Transverse colon (tissue), 4 donors: ENCODE results near the gene CHCHD3. TPM values are rescaled to one million over a fixed set of nuclear protein-coding genes. Genes with fewer than 3 reads are reported as not detected.

Source experiments
- DNase-seq: peaks from one replicate; pipeline ENCODE4 v3.0.0-alpha.2; 2019
- H3K27ac ChIP-seq, 4 donors: fragments of 200-600 bp; sonication (generic); 2 replicates each; pipeline ENCODE4 v1.5.1; 2016 to 2018; ENCODE audit warnings: inconsistent platforms in 4 of 4
- H3K27me3 ChIP-seq: fragments of 200-600 bp; sonication (generic); 2 replicates; pipeline ENCODE4 v1.5.1; 2017; ENCODE audit warnings: inconsistent platforms
- H3K36me3 ChIP-seq, 4 donors: fragments of 200-600 bp; sonication (generic); 2 replicates each; pipeline ENCODE4 v1.5.1; 2017 to 2019; ENCODE audit warnings: inconsistent platforms in 4 of 4
- H3K4me1 ChIP-seq, 4 donors: fragments of 200-600 bp; sonication (generic); 2 replicates each; pipeline ENCODE4 v1.5.1; 2017 to 2020; ENCODE audit warnings: inconsistent platforms in 4 of 4
- H3K4me3 ChIP-seq, 4 donors: fragments of 200-600 bp; sonication (generic); 1 replicate in 1 of 4; 2 replicates in 3 of 4; pipeline versions ENCODE4 v1.5.1 to v1.6.1; 2017 to 2019; ENCODE audit warnings: inconsistent platforms in 4 of 4
- H3K9me3 ChIP-seq, 2 donors: fragments of 200-600 bp; sonication (generic); 2 replicates each; pipeline ENCODE4 v1.5.1; 2017 to 2019; ENCODE audit warnings: inconsistent platforms in 2 of 2
- CTCF ChIP-seq, 5 experiments: fragments of 200-600 bp in 3 of 5; fragments of 450-650 bp in 2 of 5; sonication (generic) in 3 of 5; IDR thresholded peaks; 1 replicate in 2 of 5; 2 replicates in 3 of 5; pipeline ENCODE4 v1.5.1; 2016 to 2017; ENCODE audit warnings: antibody characterized with exemption in 5 of 5, inconsistent platforms in 3 of 5, mild to moderate bottlenecking in 2 of 5, moderate library complexity in 1 of 5
- EP300 ChIP-seq: sonication (generic); formaldehyde crosslinking; IDR thresholded peaks from one replicate; pipeline ENCODE4 v1.6.1; 2017; ENCODE audit warnings: antibody characterized with exemption, low read depth
- POLR2A ChIP-seq: fragments of 450-650 bp; IDR thresholded peaks from one replicate; pipeline ENCODE4 v1.6.1; 2016; ENCODE audit warnings: antibody characterized with exemption, mild to moderate bottlenecking, moderate library complexity
- POLR2AphosphoS5 ChIP-seq, 3 donors: sonication (generic); formaldehyde crosslinking; IDR thresholded peaks; one replicate each; pipeline ENCODE4 v1.6.1; 2016; ENCODE audit warnings: antibody characterized with exemption in 3 of 3
- WGBS, 2 donors: methylation state at CpG; one replicate each; pipeline ENCODE4 v1.1.5; 2018; ENCODE audit warnings: low coverage in 1 of 2; 5-methylcytosine and 5-hydroxymethylcytosine counted together
- in situ Hi-C, 4 donors: fragments of 200-750 bp; cut with MboI; loops; one replicate each; pipeline versions ENCODE4 v1.15.0 to v1.15.1; 2017; ENCODE audit warnings: low sequenced_read_pairs in 3 of 4, low pct_ligation_motif_present in 1 of 4, low pct_unique_long_range_greater_than_20kb in 1 of 4
- intact Hi-C: fragments of 100-400 bp; cut with DNase I; formaldehyde crosslinking; loops from one replicate; pipeline ENCODE4 v1.15.1; 2023; ENCODE audit warnings: low total_unique reads
- total RNA-seq, 4 donors: library from RNA; depleted of rRNA; stranded (reverse); fragments of >200 nt; gene quantifications; one replicate each; pipeline ENCODE4 v1.1.0, GENCODE V29; 2016

Gene CHCHD3
- total RNA-seq, 4 donors from 2014 or later, result 49.4 to 78.1 (median 52.9) TPM

- Histone ChIP-seq H3K4me3 (no peak overlapping the region), H3K27ac (no peak overlapping the region), H3K4me1 (no peaks in the 10 kb centered on the region), H3K9me3 (peaks cover 0 to 2% of the 10 kb centered on the region in 2 donors), H3K27me3 (peaks cover 8% of the 10 kb centered on the region), H3K36me3 (no peaks in the 10 kb centered on the region)
- no peak for DNase-seq
- TF ChIP-seq EP300, result no peak
- no peak for TF ChIP-seq POLR2AphosphoS5 (IDR thresholded peaks at IDR 0.05)
- in situ Hi-C loops, result no loop called here
- intact Hi-C loops, result no loop called here
- WGBS, 2 donors, result 60 to 67% methylated on average over 1 to 7 of the region's 7 CpGs
These were observed 331.8 kb downstream of the CHCHD3 start for GRCh38 chr7:132750096-132750495.

GRCh38 chr7:132745510-132745909 lies 336.4 kb downstream of the CHCHD3 start:
- H3K9me3 ChIP-seq, result peaks cover 0 to 15% of the 10 kb centered on the region in 2 donors
- in situ Hi-C loops (no loop called here), intact Hi-C loops (no loop called here)
- peaks cover under 1% of the 10 kb centered on the region for H3K27me3 ChIP-seq
- no peak overlapping the region for H3K27ac ChIP-seq
- no peaks in the 10 kb centered on the region for H3K4me1 ChIP-seq
- TF ChIP-seq POLR2A, result no peak
- TF ChIP-seq EP300, result no peak
- no peak for TF ChIP-seq CTCF (IDR thresholded peaks at IDR 0.05)
- no peak for TF ChIP-seq POLR2AphosphoS5 (IDR thresholded peaks at IDR 0.05)
- H3K4me3 ChIP-seq, result no peak overlapping the region
- no peak for DNase-seq
- no peaks in the 10 kb centered on the region for H3K36me3 ChIP-seq

- DNase-seq, result no peak
- no peak for TF ChIP-seq POLR2AphosphoS5 (IDR thresholded peaks at IDR 0.05)
- no peak for TF ChIP-seq CTCF (IDR thresholded peaks at IDR 0.05)
- no peak for TF ChIP-seq EP300
- no peak for TF ChIP-seq POLR2A
- H3K9me3 ChIP-seq, result peaks cover 0 to 15% of the 10 kb centered on the region in 2 donors
- intact Hi-C loops, result no loop called here
- in situ Hi-C loops, result no loop called here
- no peaks in the 10 kb centered on the region for H3K4me1 ChIP-seq
- peaks cover 3% of the 10 kb centered on the region for H3K27me3 ChIP-seq
- no peak overlapping the region for H3K27ac ChIP-seq
- no peaks in the 10 kb centered on the region for H3K36me3 ChIP-seq
- WGBS, 2 donors, result 94 to 95% methylated on average over 2 of the region's 2 CpGs
- no peak overlapping the region for H3K4me3 ChIP-seq
These were observed 337.9 kb downstream of the CHCHD3 start for GRCh38 chr7:132743974-132744373.

GRCh38 chr7:132742189-132742612 lies 339.7 kb downstream of the CHCHD3 start:
- no peak overlapping the region for H3K27ac ChIP-seq
- intact Hi-C loops (no loop called here), in situ Hi-C loops (no loop called here)
- no peaks in the 10 kb centered on the region for H3K36me3 ChIP-seq
- no peak overlapping the region for H3K4me3 ChIP-seq
- TF ChIP-seq EP300 (no peak), POLR2AphosphoS5 (IDR thresholded peaks at IDR 0.05) (no peak), POLR2A (no peak), CTCF (IDR thresholded peaks at IDR 0.05) (no peak)
- no peaks in the 10 kb centered on the region for H3K4me1 ChIP-seq
- 25 to 43% methylated on average over 1 to 4 of the region's 4 CpGs for WGBS, 2 donors
- peaks cover 3% of the 10 kb centered on the region for H3K27me3 ChIP-seq
- H3K9me3 ChIP-seq, result peaks cover 0 to 15% of the 10 kb centered on the region in 2 donors
- DNase-seq, result no peak

- Histone ChIP-seq H3K4me3 (no peak overlapping the region), H3K27ac (no peak overlapping the region), H3K9me3 (peaks cover 0 to 14% of the 10 kb centered on the region in 2 donors), H3K27me3 (peaks cover 3% of the 10 kb centered on the region), H3K36me3 (no peaks in the 10 kb centered on the region), H3K4me1 (no peaks in the 10 kb centered on the region)
- DNase-seq, result no peak
- no peak for TF ChIP-seq CTCF (IDR thresholded peaks at IDR 0.05)
- no peak for TF ChIP-seq POLR2AphosphoS5 (IDR thresholded peaks at IDR 0.05)
- TF ChIP-seq EP300, result no peak
- TF ChIP-seq POLR2A, result no peak
- in situ Hi-C loops (no loop called here), intact Hi-C loops (no loop called here)
- 63 to 64% methylated on average over 5 of the region's 5 CpGs for WGBS, 2 donors
These were observed 341.7 kb downstream of the CHCHD3 start for GRCh38 chr7:132740176-132740575.
